ENCODE results near the gene AKT2. TPM values are rescaled to one million over a fixed set of nuclear protein-coding genes. Genes with fewer than 3 reads are reported as not detected.

AKT2 gene
- total RNA-seq, 2 donors from 2014 or later: 190 to 208 TPM

- H3K27me3 Mint-ChIP-seq (ENCODE audit: insufficient read depth): peaks cover 71% of the 10 kb centered on the region
- no peak overlapping the region for H3K27ac ChIP-seq (ENCODE audit: low read depth, low read length)
- no peaks in the 10 kb centered on the region for H3K36me3 ChIP-seq (ENCODE audit: control insufficient read depth, insufficient read depth, low read length)
- peak; percentile 95 for DNase-seq
- no peak overlapping the region for H3K27ac Mint-ChIP-seq
- 75 to 92% methylated on average over 26 to 48 of the region's 48 CpGs for WGBS, 2 experiments (ENCODE audit: insufficient coverage in 1 of 2, insufficient read length in 1 of 2)
- H3K9me3 Mint-ChIP-seq: peaks cover 4% of the 10 kb centered on the region
- no peaks in the 10 kb centered on the region for H3K36me3 Mint-ChIP-seq (ENCODE audit: low read depth)
- no peaks in the 10 kb centered on the region for H3K9me3 ChIP-seq (ENCODE audit: control insufficient read depth, low read length)
- H3K4me1 ChIP-seq (ENCODE audit: control insufficient read depth, insufficient read depth, low read length): no peaks in the 10 kb centered on the region
- TF ChIP-seq CTCF (conservative IDR thresholded peaks at IDR 0.05): no peak
- no peak overlapping the region for H3K9ac ChIP-seq (ENCODE audit: extremely low read depth, low read length, poor library complexity, severe bottlenecking)
- peaks cover 28% of the 10 kb centered on the region for H3K27me3 ChIP-seq (ENCODE audit: control insufficient read depth, insufficient read depth, low read length, poor library complexity, severe bottlenecking)
- no peaks in the 10 kb centered on the region for H3K4me1 Mint-ChIP-seq
- no peak overlapping the region for H3K4me3 Mint-ChIP-seq
- H3K4me3 ChIP-seq (ENCODE audit: low read length): no peak overlapping the region
Measured at GRCh38 chr19:40223135-40223822, 61.9 kb downstream of the AKT2 start.

GRCh38 chr19:40221858-40222619, 63.1 kb downstream of the AKT2 start:
- Histone ChIP-seq H3K9me3 (ENCODE audit: control insufficient read depth, low read length) (no peaks in the 10 kb centered on the region), H3K4me3 (ENCODE audit: low read length) (no peak overlapping the region), H3K36me3 (ENCODE audit: control insufficient read depth, insufficient read depth, low read length) (no peaks in the 10 kb centered on the region), H3K27ac (ENCODE audit: low read depth, low read length) (no peak overlapping the region), H3K4me1 (ENCODE audit: control insufficient read depth, insufficient read depth, low read length) (no peaks in the 10 kb centered on the region), H3K9ac (ENCODE audit: extremely low read depth, low read length, poor library complexity, severe bottlenecking) (no peak overlapping the region), H3K27me3 (ENCODE audit: control insufficient read depth, insufficient read depth, low read length, poor library complexity, severe bottlenecking) (peaks cover 40% of the 10 kb centered on the region)
- Mint-ChIP-seq H3K36me3 (ENCODE audit: low read depth) (no peaks in the 10 kb centered on the region), H3K27ac (no peak overlapping the region), H3K4me1 (no peaks in the 10 kb centered on the region), H3K9me3 (peaks cover 4% of the 10 kb centered on the region), H3K27me3 (ENCODE audit: insufficient read depth) (peaks cover 68% of the 10 kb centered on the region), H3K4me3 (no peak overlapping the region)
- WGBS, 2 experiments (ENCODE audit: insufficient coverage in 1 of 2, insufficient read length in 1 of 2): 78 to 81% methylated on average over 27 to 41 of the region's 41 CpGs
- peak; percentile 94 for DNase-seq
- peak; percentile 92 for TF ChIP-seq CTCF (conservative IDR thresholded peaks at IDR 0.05)

- Histone ChIP-seq H3K36me3 (ENCODE audit: control insufficient read depth, insufficient read depth, low read length) (no peaks in the 10 kb centered on the region), H3K27ac (ENCODE audit: low read depth, low read length) (no peak overlapping the region), H3K27me3 (ENCODE audit: control insufficient read depth, insufficient read depth, low read length, poor library complexity, severe bottlenecking) (peaks cover 52% of the 10 kb centered on the region), H3K9me3 (ENCODE audit: control insufficient read depth, low read length) (no peaks in the 10 kb centered on the region), H3K9ac (ENCODE audit: extremely low read depth, low read length, poor library complexity, severe bottlenecking) (no peak overlapping the region), H3K4me3 (ENCODE audit: low read length) (no peak overlapping the region), H3K4me1 (ENCODE audit: control insufficient read depth, insufficient read depth, low read length) (no peaks in the 10 kb centered on the region)
- WGBS, 2 experiments (ENCODE audit: insufficient coverage in 1 of 2, insufficient read length in 1 of 2): 89 to 94% methylated on average over 9 of the region's 9 CpGs
- no peak for DNase-seq
- Mint-ChIP-seq H3K27me3 (ENCODE audit: insufficient read depth) (peaks cover 71% of the 10 kb centered on the region), H3K36me3 (ENCODE audit: low read depth) (no peaks in the 10 kb centered on the region), H3K9me3 (peaks cover 4% of the 10 kb centered on the region), H3K27ac (no peak overlapping the region), H3K4me1 (no peaks in the 10 kb centered on the region), H3K4me3 (no peak overlapping the region)
- TF ChIP-seq CTCF (conservative IDR thresholded peaks at IDR 0.05): no peak
Measured at GRCh38 chr19:40220674-40221073, 64.5 kb downstream of the AKT2 start.
